NCI-H1092 treated with DMSO at 0.1 percent for 48 hours (cell line): Measurements from ENCODE around the gene KCNAB2.

Experiments used
- DNase-seq: peaks from one replicate; lab custom pipeline; 2025; lab: John Stamatoyannopoulos, UW

The KCNAB2 gene

DNA sequence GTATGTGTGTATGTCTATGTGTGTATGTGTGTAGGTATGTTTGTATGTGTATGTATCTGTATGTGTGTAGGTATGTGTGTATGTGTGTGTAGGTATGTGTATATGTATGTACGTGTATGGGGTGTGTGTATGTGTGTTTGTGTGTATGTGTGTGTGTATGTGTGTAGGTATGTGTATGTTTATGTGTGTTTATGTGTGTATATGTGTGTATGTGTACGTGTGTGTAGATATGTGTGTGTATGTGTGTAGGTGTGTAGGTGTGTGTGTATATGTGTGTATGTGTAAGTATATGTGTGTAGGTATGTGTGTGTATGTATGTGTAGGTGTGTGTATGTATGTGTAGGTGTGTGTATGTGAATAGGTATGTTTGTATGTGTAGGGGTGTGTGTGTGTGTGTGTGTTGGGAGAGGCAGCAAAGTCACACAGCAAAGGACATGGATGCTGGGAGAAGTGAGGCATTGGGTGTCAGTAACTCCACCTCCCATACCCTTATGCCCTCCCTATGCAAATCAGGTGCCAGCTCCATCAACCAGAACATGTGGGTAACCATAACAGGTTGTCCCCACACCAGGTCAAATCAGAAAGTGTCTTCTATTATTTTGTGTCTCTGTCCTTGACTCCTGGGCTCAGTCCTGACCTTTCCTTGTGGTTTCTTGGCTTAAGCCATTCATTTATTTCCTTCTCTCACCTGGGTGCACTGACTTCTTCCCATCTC, 15.0 kb upstream of the KCNAB2 start:
- DNase-seq, result no peak

DNA sequence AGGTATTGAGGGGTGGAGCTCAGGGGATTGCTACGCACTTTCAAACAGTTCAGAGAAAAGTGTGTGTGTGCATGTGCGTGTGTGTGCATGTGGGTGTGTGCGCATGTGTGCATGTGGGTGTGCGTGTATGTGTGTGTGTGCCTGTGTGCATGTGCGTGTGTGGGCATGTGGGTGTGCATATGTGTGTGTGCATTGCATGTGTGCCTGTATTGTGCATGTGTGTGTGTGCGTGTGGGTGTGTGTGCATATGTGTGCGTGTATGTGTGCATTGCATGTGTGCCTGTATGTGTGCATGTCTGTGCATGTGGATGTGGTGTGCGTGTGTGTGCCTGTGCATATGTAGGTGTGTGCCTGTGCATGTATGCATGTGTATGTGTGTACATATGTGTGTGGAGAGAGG, 12.6 kb upstream of the KCNAB2 start:
- DNase-seq, result no peak

DNA sequence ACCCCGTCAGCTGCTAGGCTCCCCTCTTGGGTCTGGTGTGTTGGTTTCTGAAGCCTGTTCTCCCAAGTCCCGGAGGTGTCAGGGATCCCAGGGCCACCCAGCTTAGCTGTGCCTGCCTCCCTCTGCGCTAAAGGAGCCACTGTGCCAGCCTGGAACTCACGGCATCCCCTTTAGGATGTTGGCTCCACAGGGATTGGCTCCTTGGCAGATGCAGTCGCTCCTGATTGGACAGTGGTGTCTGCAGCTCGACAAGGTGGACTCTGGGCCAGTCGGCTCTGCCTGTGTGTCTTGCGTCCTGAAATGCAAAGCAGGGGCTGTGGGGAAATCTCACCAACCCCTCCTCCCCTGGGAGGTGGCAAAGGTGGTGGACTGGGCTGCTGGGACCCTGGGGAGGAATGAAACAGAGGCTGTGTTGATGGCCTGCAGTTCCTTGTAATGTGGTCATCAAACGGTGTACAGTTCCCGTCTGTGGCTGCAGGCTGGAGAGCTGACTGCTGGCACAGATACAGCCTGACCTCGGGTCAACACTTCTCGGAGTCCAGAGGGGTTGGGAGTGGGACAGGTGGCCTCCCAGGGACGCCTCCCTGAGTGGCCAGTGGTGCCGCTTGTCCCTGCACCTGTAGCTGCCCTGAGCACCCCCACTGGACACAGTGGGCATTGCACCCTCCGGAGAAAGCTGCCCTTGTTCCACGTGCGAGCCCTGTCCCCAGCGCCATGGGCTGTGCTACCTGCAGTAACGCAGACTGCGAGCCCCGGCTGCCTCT, 11.5 kb upstream of the KCNAB2 start:
- peak; percentile 91 for DNase-seq

DNA sequence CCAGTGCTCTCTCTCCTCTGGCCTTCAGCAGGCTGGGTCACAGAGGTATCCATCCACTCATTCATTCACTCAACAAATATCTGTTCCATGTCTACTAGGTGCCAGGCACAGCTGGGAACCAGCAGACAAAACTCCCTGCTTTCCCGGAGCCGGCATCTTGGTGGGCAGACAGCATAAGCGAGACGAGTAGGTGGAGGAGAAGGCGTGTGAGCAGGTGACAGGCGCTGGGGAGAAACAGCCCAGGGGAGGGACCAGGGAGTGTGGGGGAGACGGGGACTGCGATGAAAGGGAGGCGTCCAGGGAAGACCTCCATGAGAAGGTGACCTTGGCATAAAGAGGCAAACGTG, 11.0 kb upstream of the KCNAB2 start:
- DNase-seq, result no peak

DNA sequence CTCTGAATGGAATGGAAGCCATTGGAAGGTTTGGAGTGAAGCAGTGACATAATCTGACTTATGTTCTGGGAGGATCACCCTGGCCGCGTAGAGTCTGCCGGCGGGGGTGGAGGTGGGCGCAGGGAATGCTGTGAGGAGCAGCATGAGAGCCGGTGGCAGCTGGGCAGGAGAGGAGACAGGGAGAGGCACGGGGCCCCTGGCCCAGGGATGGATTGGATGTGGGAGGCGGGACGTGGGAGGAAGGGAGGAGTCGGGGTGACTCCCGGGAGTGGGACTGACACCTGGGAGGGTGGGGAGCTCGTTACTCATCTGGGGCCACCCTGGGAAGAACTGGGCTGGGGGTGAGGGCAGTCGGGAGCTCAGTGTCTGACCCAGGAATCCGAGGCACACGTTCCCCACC, 10.4 kb upstream of the KCNAB2 start:
- DNase-seq, result no peak

DNA sequence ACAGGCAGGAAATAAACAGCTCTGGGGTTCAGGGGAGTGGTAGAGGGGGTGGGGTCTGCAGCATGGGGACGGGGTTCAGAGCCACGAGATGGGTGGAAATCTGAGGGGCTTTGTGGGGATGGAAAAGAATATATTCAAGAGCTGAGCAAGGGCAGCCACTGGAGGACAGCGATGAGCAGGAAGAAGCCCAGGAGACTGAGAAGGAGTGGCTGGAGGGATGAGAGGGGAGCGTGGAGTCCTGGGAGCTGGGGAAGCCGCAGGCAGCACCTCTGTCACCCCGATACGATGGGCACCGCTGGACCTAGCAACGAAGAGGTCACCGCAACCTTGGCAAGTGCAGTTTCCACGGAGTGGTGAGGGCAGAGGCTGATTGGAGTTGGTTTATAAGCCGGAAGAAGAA, 10.0 kb upstream of the KCNAB2 start:
- no peak for DNase-seq

DNA sequence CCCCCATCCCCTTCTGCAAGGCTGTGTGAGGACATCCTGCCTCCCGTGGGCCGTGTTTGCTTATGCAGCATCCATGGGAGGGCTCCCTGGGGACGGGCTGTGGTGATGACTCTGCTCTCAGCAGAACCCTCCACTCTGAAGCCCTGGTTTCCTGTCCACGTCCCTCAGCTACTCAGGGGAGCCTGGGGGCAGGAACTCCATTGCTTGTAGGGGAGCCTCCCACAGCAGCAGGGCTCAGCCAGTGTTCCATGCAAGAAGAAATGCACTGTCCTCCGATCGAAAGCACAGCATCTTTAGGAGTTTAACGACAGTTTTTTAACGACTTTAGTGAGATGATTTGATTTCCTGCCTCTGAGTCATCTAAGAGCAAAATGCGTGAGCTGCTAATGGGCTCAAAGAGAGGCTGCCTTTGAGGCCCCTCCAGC, 8.3 kb upstream of the KCNAB2 start:
- peak; percentile 57 for DNase-seq

DNA sequence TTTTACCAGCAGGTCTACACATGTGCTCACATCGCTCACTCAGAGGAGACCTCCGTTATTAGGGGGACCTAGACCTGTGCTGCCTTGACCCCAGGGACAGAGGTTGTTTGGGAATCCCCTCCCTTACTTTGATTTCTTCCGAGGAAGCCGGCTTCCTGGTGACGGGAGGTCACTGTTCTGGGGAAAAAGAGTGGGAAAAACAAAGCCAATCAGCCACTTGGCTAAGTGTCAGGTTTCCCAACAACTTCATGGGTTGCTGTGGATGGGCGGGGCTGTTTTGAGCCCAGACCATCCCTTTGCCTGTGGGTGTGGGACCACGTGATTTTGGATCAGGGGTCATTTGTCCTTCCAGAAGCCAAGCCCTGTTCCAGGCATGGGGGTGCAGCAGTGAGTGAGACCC, 7.1 kb upstream of the KCNAB2 start:
- DNase-seq, result no peak

DNA sequence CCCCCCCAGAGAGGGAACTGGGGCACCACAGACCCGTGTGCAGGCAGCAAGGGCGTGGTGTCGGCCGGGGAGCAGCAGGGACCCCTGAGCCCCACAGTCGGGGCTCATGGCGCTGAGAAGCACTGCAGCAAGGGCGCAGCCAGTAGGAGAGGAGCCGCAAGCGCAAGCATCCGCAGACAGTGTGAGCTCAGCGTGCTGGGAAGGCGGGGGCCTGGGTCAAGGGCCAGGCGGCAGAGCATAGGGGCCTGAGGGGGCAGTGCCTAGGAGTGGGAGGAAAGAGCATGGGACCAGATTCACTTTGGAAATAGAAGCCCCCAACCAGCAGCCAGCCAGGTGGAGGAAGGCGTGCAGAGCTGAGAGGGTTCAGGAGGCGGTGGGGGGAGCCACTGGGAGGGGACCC, 6.7 kb upstream of the KCNAB2 start:
- no peak for DNase-seq

DNA sequence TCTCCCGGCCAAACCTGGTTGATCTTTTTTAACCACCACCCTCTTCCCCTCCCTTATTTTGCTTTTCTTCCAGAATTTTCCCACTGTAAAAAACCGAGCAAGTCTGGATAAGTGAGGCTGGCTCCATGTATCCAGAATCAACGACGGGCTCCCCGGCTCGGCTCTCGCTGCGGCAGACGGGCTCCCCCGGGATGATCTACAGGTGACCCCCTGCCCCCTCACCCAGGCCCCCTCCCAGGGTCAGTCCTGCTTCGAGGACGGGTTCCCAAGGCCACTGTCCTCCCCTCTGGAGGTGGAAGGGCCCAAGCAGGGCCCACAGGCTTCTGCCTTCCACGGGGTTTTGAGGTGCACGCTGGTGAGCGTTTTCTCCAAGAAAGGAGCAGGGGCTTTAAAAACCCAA, 5.2 kb upstream of the KCNAB2 start:
- no peak for DNase-seq

DNA sequence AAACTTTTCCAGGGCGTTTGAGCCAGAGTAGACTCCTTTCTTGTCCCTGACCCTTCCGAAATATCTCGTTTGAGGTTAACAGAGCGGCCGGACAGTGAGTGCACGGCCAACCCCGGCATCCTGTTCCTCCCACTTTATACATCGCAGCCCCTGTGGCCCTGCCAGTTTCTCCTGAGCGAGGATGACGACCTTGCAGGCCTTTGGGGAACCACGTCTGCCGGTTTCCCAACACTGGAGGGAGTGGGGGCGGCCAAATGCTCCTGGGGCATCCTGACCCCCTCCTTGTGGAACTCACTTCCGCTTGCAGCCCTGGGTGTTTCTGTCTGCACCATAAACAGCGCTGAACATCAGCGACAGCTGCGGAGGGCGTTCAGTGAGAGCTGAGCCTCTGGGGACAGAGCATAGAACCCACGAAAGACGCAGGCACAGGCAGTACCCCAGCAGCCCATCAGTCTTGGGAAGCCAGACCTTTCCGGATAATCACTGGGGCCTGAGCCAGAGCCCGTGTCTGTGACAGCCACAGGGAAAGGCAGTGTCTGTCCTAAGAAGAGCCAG, 4.8 kb upstream of the KCNAB2 start:
- no peak for DNase-seq

DNA sequence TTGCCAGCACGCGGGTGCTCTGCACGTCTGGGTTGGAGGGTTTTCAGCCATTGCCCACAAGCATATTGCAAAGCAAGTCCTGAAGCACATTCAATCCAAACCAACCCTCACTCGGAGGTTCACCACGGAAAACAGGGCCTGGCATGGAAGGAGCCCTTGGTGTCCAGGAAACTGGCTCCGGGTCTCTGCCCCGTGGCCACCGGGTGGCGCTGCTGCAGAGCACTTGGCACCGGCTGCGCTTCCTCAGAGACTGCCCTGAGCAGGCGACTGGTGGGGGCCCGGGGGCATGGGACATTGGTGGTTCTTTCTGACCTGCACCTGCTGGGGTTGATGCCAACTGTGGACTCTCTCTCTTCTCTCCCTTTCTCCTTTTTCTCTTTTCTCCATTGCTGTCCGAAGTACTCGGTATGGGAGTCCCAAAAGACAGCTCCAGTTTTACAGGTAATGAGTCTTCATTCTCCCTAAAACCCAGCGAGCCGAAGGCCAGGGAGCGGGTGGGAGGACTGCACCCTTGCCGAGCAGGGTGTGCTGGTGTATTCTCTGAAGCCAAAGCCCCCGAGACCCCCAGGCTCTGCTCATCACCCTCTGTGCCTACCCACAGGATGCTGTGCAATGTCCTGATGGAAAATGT, 4.1 kb upstream of the KCNAB2 start:
- DNase-seq, result peak; percentile 60

DNA sequence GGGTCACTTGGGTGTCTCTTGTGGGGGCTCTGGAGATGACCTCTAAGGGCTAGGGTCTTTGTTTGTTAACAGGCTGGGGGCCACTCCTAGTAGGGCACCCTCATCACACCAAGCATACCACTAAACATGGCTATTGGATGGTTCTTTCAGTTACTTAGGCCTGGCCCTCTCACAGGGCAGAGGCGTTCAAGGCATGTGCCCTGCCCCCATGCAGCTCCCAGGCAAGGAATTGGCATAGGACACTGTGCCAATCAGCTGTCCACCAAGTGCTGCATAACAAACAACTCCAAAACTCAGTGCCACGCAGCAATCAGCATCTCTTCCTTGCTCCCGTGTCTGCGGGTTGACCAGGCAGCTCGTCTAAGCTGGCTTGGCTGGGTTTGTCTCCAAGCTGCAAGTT, 2.1 kb upstream of the KCNAB2 start:
- no peak for DNase-seq

DNA sequence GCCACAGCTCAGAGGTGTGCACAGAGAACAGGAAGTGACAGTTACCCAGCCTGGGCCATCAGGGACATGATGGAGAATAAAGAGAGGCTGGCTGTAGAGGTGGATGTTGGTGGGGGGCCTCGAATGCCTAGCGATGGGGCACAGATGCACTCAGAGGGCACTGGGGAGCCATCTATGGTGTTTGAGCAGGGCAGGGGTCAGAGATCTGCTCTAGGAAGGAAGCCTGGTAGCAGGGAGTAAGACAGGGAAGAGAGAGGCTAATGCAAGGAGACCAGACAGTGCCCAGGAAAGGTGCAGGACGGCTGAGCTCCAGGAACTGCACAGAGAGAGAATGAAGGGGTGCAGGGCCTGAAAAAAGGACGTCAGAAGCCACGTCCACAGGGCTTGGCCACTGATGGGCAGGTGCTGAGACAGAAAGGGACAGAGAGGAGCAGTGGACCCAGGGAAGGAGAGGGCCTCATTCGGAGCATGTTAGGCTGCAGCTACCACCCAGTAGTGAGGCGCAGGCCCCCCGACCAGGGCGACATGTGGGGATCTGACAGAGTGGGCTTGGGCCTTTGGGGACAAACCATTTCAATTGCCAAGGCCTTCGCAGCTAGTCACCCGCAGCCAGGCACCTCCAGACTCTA, 1.1 kb upstream of the KCNAB2 start:
- no peak for DNase-seq

DNA sequence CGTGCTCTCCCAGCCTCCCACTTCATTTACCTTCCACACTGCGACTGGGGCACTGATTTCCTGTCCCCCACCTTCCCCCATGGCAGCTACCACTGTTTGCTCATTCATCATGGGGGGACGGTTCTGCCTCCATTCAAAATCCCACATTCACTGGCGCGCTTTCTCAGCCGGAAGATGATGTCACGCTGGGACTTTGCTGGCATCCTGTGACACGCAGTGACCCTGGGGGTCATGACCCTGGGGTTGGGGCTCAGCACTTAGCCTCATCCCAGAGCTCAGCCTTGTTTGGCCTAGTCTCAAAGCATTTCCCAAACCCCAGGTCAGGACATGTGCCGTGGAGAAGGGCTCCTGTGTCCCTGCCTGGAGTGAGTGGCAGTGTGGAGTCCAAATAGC, 582 bp upstream of the KCNAB2 start:
- no peak for DNase-seq

DNA sequence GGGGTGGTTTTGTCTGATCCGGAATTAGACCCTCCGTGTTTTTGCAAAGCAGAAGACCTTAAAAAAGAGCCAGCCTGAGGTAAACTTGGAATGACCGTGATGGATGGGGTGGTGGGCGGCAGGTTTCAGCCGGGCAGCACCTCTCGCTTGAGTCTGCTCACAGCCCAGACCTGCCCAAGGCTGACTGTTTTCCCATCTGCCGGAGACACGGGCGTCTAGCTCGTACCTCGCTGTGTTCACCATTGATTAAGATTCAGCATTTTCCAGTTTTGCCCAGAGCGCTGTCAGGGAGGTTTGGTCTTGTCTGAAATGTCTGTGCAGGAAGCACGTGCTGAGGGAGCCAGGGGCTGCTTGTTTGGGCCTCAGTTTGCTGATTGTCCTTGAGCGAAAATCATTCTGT, 591 bp downstream of the KCNAB2 start:
- DNase-seq, result no peak

DNA sequence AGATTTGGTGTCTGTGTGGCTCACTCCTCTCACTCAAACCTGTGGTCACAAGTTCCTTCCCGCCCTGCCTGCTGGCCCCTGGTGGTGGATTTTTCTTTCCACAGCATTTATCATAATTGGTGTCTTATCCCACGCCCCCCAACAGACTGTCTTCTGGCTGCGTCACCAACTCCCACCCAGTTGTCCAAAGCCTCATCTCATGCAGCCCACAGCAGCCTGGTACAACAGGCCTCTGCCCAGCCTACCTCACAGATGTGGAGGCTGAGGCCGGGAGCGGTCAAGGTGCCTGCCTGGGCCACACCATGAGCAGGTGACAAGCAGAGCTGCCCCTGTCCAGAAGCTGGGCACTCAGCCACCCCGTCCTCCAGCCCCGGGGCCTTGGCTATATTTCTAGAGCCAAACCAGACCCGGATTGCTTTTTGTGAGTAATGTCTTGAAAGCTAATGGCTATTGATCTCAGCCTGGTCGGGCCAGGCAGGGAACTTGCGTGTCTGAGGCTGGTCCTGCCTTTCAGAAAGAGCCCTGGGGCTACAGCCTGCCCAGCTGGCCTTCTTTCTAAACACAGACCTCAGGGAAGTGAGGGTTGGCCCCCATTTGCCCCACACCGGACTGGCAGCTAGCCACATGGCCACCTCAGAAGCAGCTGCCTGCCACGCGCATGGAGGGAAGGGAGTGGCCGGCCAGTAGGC, 2.6 kb downstream of the KCNAB2 start:
- no peak for DNase-seq

DNA sequence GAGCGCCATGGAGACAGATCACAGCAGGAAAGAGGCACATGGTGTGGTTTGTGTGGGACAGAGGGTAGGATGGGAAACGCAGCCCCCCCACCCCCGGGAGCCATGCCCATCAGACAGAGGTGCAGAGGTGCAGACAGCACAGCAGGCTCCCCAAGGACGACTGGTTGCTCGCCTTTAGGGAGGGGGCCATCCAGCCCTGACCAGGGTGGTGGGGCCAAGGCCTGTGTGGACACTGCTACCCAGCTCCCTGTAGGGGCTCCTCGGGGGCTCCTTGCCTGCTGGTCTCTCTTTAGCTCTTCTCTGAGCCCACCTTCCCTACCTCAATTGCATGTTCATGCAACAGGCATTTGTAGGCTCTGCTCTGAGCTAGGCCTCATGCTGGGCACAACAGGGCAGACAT, 3.7 kb downstream of the KCNAB2 start:
- DNase-seq, result no peak

DNA sequence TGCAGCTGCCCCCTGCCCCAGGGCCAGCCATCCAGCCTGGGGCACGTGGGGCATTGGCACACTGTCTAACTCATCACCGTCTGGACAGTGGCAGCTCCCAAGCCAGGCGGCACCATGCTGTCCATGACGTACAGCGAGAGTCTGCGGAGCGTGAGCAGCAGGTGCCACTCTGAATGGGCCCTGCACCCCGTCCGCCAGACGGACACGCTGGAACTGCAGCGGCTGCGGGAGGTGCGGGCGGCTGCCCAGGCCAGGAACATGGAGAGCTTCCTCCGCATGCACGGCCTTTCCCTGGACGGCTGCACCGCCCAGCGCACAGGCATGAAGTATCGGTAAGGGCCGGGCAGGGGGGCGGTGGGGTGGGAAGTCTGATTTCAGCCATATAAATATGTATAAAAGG, 5.7 kb downstream of the KCNAB2 start:
- DNase-seq, result no peak

DNA sequence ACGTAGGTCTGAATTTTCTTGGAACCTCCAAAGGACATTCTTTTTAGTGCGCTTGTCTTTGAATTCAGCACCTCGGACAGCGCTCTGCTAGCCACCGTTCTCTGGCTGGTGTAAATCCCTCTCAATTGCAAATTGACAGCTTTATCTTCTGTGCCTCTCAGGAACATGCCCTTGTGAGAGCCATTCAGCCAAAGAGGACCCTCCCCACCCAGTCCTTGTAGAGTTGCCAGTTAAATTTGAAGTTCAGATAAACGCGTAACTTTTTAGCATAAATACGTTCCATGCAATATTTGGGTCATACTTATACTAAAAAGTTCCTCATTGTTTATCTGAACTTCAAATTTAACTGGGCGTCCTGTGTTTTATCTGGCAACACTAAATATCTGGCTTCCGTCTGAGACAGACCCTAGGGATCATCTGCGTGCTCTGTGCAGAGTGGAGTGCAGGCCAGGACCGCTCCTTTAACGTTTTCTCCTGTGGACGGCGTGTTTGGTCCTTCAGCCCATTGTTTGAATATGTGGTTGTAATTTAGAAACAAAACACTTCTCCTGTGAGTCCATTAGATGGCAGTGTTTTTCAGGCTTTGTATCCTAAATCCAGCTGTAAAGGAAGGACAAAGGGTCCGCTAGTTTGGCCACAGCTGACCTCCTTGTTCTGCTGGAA, 7.0 kb downstream of the KCNAB2 start:
- DNase-seq, result peak; percentile 97

DNA sequence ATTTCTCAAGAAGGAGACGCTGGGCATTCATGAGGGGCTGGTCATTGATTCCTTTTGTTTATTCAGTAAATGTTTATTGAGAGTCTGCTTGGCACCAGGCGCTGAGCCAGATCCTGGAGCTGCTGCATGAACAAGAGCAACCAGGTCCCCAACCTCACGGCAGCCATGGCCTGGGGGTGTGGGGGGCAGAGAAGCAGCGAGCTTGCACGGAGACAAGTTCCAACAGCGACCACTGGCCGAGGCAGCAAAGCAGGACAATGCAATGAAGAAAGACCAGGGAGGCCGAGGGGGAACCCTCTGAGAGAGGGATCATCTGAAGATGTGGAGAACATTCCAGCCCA, 7.5 kb downstream of the KCNAB2 start:
- no peak for DNase-seq

DNA sequence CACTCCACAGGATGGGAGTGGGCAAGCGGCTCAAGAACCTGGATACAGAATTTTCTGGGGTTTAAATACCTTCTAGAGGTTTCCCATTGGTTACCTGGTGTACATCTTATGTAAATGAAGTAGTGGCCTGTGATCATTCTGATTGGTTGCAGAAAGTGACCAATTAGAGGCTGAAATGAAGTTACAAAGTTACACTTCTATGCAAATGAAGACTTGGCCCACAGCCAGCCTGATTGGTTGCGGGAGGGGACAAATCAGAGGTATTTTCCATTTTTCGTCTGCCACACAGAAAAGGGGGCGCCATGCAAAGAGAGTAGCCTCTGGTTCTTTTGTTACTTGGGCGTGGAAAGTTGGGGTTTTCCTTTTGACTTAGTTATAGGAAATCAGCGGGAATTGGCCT, 8.9 kb downstream of the KCNAB2 start:
- DNase-seq, result no peak
